GM03348 (cell line): ENCODE data around the gene KLHL29.
A peak's percentile ranks its signal among the peaks of the same experiment; 100 is the strongest.
"Not testable (repeated sequence)": the region's sequence is repeated elsewhere in the genome, so short reads cannot be mapped to it uniquely, and the experiment has no call there.

Experiments
- DNase-seq: peaks from one replicate; pipeline ENCODE4 v3.0.0; 2012; ENCODE audit warnings: low spot score

KLHL29 gene

GRCh38 chr2:23367760-23368159 lies 17.2 kb upstream of the KLHL29 start:
- DNase-seq: peak; percentile 28

GRCh38 chr2:23373666-23374065 lies 11.3 kb upstream of the KLHL29 start:
- DNase-seq: no peak

GRCh38 chr2:23375448-23375847 lies 9.5 kb upstream of the KLHL29 start:
- DNase-seq: no peak

- no peak for DNase-seq
Measured at GRCh38 chr2:23376075-23376474, 8.9 kb upstream of the KLHL29 start.

GRCh38 chr2:23376972-23377371 lies 8.0 kb upstream of the KLHL29 start:
- DNase-seq: no peak

GRCh38 chr2:23377771-23378170 lies 7.2 kb upstream of the KLHL29 start:
- no peak for DNase-seq

- DNase-seq: no peak
Measured at GRCh38 chr2:23378496-23378895, 6.5 kb upstream of the KLHL29 start.

- no peak for DNase-seq
Measured at GRCh38 chr2:23379220-23379695, 5.7 kb upstream of the KLHL29 start.

- no peak for DNase-seq
Measured at GRCh38 chr2:23380562-23381065, 4.4 kb upstream of the KLHL29 start.

- peak; percentile 29 for DNase-seq
Measured at GRCh38 chr2:23381084-23381483, 3.9 kb upstream of the KLHL29 start.

GRCh38 chr2:23381485-23381884 lies 3.5 kb upstream of the KLHL29 start:
- DNase-seq: no peak

- no peak for DNase-seq
Measured at GRCh38 chr2:23383100-23383499, 1.9 kb upstream of the KLHL29 start.

- peak; percentile 85 for DNase-seq
Measured at GRCh38 chr2:23385351-23385747, 370 bp downstream of the KLHL29 start.

GRCh38 chr2:23385748-23386338 lies 864 bp downstream of the KLHL29 start:
- DNase-seq: peak; percentile 86

GRCh38 chr2:23386339-23387220 lies 1.6 kb downstream of the KLHL29 start:
- peak; percentile 60 for DNase-seq

GRCh38 chr2:23387221-23387550 lies 2.2 kb downstream of the KLHL29 start:
- no peak for DNase-seq

GRCh38 chr2:23387845-23388244 lies 2.9 kb downstream of the KLHL29 start:
- DNase-seq: no peak

- DNase-seq: no peak
Measured at GRCh38 chr2:23388294-23388693, 3.3 kb downstream of the KLHL29 start.

- DNase-seq: no peak
Measured at GRCh38 chr2:23388756-23389514, 4.0 kb downstream of the KLHL29 start.

- no peak for DNase-seq
Measured at GRCh38 chr2:23390152-23390551, 5.2 kb downstream of the KLHL29 start.

- not testable (repeated sequence) for DNase-seq
Measured at GRCh38 chr2:23391237-23391736, 6.3 kb downstream of the KLHL29 start.

- no peak for DNase-seq
Measured at GRCh38 chr2:23393722-23394121, 8.7 kb downstream of the KLHL29 start.
